ENCODE measurements around the gene TEAD2. TPM values are rescaled to one million over a fixed set of nuclear protein-coding genes. Genes with fewer than 3 reads are reported as not detected.
"Not testable (repeated sequence)": the region's sequence is repeated elsewhere in the genome, so short reads cannot be mapped to it uniquely, and the experiment has no call there.

Gene TEAD2
- total RNA-seq, 4 donors from 2014 or later = 1.3 to 17.6 (median 9.8) TPM

DNA sequence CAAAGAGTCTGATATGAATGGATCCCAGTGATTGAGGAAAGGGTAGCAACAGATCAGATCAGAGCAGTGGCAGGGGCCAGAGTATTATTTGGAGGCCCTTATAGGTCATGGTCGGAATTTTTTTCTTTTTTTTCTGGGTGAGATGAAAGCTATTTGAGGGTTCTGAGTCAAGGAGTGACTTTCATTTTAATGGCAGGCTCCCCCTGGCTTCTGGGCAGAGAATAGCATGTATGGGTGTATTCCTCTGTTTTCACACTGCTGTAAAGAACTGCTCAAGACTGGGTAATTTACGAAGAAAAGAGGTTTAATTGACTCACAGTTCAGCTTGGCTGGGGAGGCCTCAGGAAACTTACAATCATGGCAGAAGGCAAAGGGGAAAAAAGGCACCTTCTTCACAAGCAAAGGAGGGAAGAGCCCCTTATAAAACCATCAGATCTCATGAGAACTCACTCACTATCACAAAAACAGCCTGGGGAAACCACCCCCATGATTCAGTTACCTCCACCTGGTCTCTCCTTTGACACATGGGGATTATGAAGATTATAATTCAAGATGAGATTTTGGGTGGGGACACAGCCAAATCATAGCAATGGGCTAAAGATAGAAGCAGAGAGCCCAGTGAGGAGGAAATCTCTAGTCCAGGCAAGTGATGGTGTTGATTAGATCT lies 34.2 kb downstream of the TEAD2 start:
- H3K4me3 ChIP-seq (ENCODE audit: low read depth, poor library complexity, severe bottlenecking) = no peak overlapping the region
- intact Hi-C loops (cut with DNase I; ENCODE audit: low total_unique reads) = loop anchor here (10.0 kb wide), 1 partner anchor 83 kb away; no protein-coding TSS in a partner anchor
- WGBS, 2 donors = 51 to 63% methylated on average over 2 of the region's 2 CpGs
- TF ChIP-seq POLR2A (IDR thresholded peaks at IDR 0.05) (no peak), CTCF (IDR thresholded peaks at IDR 0.05) (no peak)
- DNase-seq (ENCODE audit: low spot score in 2 of 2) = no peak

- intact Hi-C loops (cut with DNase I; ENCODE audit: low total_unique reads) = loop anchor here (10.0 kb wide), 1 partner anchor 81 kb away; no protein-coding TSS in a partner anchor
- WGBS, 2 donors = 91 to 92% methylated on average over 3 of the region's 3 CpGs
These were observed 36.0 kb downstream of the TEAD2 start for GRCh38 chr19:49326165-49326704.

DNA sequence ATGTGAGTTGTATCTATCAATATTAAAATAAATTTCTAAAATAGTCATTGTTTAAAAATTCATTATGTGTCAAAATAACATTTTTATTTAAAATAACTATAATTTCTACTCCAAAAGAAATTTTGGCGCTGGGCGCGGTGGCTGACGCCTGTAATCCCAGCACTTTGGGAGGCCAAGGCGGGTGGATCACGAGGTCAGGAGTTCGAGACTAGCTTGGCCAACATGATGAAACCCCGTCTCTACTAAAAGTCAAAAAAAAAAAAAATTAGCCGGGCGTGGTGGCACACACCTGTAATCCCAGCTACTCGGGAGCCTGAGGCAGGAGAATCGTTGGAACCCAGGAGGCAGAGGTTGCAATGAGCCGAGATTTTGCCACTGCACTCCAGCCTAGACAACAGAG lies 36.5 kb downstream of the TEAD2 start:
- not testable (repeated sequence) for H3K4me3 ChIP-seq (ENCODE audit: low read depth, poor library complexity, severe bottlenecking); DNase-seq (ENCODE audit: low spot score in 2 of 2)
- WGBS, 2 donors = 91 to 93% methylated on average over 13 of the region's 13 CpGs
- intact Hi-C loops (cut with DNase I; ENCODE audit: low total_unique reads) = loop anchor here (10.0 kb wide), 1 partner anchor 81 kb away; no protein-coding TSS in a partner anchor

More at GRCh38 chr19:49326165-49326704, 36.0 kb downstream of the TEAD2 start:
- no peak overlapping the region for H3K4me3 ChIP-seq (ENCODE audit: low read depth, poor library complexity, severe bottlenecking)
- TF ChIP-seq CTCF (IDR thresholded peaks at IDR 0.05) (no peak), POLR2A (IDR thresholded peaks at IDR 0.05) (no peak)
- DNase-seq (ENCODE audit: low spot score in 2 of 2) = no peak

GRCh38 chr19:49324801-49325576 lies 37.2 kb downstream of the TEAD2 start, which contains the start of gene SLC6A16:
SLC6A16 (minus strand) TSS chr19:49325191; CDS start chr19:49311347, 13,844 bp downstream.
- intact Hi-C loops (cut with DNase I; ENCODE audit: low total_unique reads) = loop anchor here (10.0 kb wide), 1 partner anchor 80 kb away; no protein-coding TSS in a partner anchor
- 90 to 93% methylated on average over 38 of the region's 38 CpGs for WGBS, 2 donors
- no peak for TF ChIP-seq POLR2A (IDR thresholded peaks at IDR 0.05)
- TF ChIP-seq CTCF (IDR thresholded peaks at IDR 0.05) = no peak
- DNase-seq (ENCODE audit: low spot score in 2 of 2) = no peak
- no peak within 1 kb of the TSS for H3K4me3 ChIP-seq (ENCODE audit: low read depth, poor library complexity, severe bottlenecking)

- intact Hi-C loops (cut with DNase I; ENCODE audit: low total_unique reads) = no loop called here
- no peak overlapping the region for H3K4me3 ChIP-seq (ENCODE audit: low read depth, poor library complexity, severe bottlenecking)
- TF ChIP-seq POLR2A (IDR thresholded peaks at IDR 0.05) = no peak
- TF ChIP-seq CTCF (IDR thresholded peaks at IDR 0.05) = no peak
- DNase-seq (ENCODE audit: low spot score in 2 of 2) = no peak
These were observed 43.9 kb downstream of the TEAD2 start for GRCh38 chr19:49318296-49318695.

DNA sequence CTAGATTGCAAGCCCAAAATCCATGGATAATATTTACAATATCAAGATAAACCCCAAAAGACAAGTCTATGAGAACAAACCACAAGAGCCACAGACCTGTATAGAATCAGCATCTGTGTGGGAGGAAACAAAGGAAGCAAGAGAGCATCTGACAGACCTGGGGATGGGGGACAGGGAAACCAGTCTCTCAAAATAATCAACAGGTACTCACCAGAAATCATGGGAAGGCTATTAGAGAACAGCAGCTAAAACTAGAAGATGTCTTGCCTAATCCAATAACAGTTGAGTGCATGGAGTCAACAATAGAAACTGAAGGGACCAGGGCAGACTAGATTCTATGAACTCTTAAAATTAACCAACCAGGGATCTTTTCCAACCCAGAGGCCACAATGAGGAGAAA lies 45.9 kb downstream of the TEAD2 start:
- intact Hi-C loops (cut with DNase I; ENCODE audit: low total_unique reads) = no loop called here
- H3K4me3 ChIP-seq (ENCODE audit: low read depth, poor library complexity, severe bottlenecking) = no peak overlapping the region
- DNase-seq (ENCODE audit: low spot score in 2 of 2) = no peak
- no peak for TF ChIP-seq CTCF (IDR thresholded peaks at IDR 0.05)
- no peak for TF ChIP-seq POLR2A (IDR thresholded peaks at IDR 0.05)

Measured in lower leg skin (tissue), 4 donors.